ENCODE results near the gene NSG1.

DNA sequence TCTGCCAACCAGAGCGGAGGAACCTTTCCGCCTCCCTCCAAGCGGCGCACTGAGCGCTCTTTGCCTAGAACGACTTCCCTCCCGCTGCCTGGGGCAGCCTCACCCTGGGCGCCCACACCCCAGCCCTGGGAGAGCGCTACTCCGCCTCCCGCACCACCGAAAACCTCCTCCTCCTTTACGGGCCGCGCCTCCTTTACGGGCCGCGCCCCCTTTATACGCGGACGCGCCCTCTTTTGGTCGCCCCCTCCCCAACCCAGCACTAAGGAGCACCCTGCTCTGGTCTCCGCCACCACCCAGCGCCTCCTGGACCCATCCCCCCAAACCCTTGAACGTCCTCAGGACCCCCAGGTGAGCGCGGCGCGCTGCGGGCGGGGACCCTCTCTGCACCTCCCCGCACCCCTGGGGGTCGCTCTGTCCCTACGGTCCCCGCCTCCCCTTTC is 586 bp upstream of the NSG1 start:
- TF ChIP-seq, protein P1, sequence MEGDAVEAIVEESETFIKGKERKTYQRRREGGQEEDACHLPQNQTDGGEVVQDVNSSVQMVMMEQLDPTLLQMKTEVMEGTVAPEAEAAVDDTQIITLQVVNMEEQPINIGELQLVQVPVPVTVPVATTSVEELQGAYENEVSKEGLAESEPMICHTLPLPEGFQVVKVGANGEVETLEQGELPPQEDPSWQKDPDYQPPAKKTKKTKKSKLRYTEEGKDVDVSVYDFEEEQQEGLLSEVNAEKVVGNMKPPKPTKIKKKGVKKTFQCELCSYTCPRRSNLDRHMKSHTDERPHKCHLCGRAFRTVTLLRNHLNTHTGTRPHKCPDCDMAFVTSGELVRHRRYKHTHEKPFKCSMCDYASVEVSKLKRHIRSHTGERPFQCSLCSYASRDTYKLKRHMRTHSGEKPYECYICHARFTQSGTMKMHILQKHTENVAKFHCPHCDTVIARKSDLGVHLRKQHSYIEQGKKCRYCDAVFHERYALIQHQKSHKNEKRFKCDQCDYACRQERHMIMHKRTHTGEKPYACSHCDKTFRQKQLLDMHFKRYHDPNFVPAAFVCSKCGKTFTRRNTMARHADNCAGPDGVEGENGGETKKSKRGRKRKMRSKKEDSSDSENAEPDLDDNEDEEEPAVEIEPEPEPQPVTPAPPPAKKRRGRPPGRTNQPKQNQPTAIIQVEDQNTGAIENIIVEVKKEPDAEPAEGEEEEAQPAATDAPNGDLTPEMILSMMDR (IDR thresholded peaks at IDR 0.05), result no peak
- no peak for TF ChIP-seq POLR2A (IDR thresholded peaks at IDR 0.05)

Measured in transverse colon (tissue), 3 donors.